NCI-H2171 (cell line): ENCODE data around the gene NFATC1.
"Not testable (repeated sequence)": the region's sequence is repeated elsewhere in the genome, so short reads cannot be mapped to it uniquely, and the experiment has no call there.

Source experiments
- DNase-seq: peaks from one replicate; lab custom pipeline; 2025; lab: John Stamatoyannopoulos, UW

The NFATC1 gene

DNA sequence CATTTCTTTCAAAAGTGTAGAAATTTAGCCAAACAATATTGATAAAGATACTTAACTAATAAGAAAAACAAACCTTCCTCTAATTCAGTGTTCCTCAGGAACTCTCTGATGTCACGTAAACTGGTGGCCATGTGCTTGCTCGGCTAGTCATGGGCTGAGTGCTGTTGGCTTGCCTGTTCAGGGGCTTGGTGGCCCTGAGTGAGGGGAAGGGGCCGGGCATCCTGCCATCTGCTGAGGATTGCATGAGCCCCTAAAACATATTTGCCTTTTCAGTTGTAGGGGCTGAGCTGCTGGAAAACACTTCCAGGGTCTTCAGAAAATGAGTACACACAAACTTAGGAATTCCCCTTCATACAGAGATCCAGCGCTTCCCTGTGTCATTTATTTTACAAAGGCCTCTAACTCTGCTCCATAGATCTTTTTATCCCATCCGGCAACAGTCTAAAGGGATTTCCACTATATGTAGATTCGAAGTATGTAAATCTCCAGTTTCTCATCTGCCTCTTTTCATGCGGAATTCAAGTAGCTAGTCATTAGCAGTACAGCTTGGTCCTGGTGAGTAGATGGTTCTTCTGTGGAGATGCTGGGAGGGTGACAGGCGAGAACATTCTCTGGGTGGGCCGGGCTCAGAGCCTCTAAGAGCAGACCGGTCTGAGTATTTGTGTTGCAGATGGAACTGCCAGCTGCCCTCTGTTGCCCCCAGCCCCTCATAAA, 20.1 kb upstream of the NFATC1 start:
- DNase-seq = no peak

GRCh38 chr18:79376661-79377060, 19.1 kb upstream of the NFATC1 start:
- not testable (repeated sequence) for DNase-seq

- DNase-seq = no peak
Observed at GRCh38 chr18:79377187-79377891, 18.4 kb upstream of the NFATC1 start.

DNA sequence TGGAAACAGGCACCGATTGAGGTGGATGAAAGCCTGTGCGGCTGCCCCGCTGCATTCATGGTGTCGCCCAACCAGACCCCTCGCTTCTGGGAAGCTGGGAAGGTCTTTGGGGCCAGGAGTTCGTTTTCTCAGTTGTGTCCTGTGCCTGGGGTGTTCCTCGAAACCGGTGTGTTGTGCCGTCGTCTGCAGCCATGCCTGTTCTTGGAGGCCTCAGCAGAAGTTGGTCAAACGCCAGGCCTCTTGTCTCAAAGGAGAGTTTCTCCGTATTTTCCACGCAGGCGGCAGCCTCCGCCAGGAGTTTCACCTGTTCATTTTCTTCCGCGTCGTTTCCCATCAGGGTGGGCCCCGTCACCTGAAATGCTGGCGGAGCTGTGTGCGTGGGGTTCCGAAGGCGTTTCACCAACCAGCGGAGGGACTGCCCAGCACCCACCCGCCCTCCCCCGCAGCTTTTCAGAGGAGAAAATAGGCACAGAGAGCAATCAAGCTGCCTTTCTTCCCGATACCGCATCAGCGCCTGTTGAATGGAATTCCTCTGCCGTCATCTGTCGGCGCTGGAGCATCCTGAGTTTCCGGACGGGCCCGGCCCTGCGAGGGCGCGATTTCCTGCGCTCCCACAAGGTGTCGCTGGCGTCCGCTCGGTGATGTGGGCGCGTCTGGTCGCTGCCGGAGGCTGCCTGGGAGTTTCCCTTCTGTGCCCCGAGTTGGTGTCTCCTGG, 17.0 kb upstream of the NFATC1 start:
- DNase-seq = no peak

DNA sequence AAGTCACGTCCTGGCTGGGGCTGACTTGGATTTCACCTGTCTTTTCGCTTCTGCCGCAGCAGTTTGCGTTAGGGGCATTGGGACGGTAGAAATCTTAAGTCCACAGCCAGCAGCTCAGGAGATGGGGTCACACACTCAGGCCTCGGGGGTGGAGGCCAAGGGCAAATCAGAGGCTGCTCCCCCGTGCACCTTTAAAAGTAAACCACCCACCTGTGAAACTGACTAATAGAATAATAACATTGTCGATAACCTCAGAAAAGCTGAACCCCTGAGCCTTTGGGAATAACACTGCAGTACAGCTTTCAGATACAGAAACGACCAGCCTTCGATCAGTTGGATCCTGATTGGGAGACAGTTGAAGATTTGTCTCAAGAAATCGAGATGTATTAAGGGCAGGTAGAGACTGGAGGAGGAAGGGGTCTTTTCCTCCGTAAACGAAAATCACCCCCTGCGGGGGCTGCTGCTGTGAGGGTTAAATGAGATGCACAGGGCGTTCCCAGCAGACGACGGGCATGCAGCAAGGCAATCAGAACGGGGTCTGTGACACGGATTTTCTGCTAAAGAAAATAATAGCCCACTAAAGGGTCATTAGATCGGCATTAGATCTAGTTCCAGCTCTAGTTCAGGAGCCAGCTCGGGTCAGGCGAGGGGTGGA, 16.4 kb upstream of the NFATC1 start:
- no peak for DNase-seq

DNA sequence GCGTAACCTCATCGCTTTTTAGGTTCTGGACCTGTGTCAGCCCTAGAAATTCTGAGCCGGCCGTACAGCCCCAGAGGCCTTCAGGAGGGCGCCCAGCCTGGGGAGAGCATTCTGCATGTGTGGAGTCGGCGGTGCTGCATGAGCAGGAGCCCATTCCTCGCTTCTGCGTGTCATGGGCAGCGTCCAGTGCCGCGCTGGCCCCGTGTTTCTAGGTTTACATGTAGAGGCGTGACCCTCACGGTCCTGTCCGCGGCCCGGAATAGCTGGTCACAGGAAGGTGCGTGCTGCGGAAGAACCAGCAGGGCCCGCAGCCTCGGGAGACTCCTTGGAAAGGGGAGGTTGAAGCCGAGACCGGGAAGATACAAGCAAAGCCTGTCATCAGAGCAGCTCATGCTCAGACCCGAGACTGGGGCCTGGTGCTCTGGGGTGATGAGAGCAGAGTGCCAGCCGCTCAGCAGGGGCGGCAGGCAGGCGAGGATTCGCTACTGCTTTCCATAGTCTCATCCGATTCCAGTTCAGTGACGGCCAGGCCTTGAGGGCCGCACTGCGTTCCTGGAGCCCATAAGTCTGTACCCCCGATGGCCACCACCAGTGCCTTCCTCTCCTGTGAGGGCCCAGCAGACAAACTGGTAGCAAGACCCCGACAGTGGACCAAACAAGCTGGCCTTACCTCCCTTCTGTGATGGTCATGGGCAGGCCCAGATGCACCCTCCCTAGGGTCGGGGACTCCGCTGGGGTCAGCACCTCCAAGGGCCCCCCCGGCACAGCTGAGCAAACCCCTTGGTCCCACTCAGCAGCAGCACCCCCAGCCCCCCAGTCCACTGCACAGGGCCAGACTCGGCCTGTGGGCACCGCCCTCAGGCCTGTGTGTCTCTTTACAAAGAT, 15.6 kb upstream of the NFATC1 start:
- DNase-seq = no peak

DNA sequence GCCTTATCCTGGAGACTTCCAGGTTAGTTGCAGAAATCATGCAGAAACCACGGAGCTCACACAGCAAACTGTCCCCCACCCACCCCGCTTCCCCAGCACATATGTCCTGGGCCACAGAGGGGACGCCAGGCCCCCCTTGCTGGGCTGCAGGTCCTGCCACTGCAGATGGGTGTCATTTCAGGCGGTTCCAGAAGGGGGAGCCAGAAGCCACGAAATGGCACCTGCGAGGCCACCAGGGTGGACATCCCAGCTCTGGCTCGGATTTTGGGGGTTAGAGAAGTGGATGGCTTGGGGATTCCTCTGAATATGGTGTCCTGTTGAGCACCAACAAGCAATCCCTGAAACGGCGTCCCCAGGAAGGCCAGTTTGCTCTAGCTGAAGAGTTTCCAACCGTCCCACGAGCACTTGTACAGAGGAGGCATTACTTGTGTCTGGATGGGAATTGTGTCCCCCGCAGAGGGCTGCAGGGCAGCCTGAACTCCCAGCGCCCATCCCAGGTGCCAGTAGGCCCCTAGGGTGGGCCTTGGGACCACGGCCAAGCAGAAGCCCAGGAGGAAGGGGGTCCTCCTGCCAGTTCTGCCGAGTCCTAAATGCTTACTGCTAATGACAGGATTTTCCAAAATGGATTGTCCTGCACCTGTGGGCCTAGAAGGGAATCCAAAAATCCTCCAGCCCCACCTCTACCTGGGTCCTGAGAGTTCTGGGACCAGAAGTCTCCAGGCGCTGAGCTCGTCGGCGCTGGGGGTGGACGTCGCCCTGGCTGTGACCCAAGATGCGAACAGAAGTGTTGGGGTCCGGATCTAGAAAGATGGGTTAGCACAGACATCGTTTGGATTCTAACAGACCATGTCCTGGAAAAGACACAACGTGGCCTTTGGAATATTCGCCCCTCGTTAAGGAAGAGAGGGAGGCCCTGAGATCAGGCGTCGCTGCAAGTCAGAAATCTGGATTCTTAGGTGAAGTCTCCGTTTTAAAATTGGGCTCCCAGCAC, 14.6 kb upstream of the NFATC1 start:
- no peak for DNase-seq

DNA sequence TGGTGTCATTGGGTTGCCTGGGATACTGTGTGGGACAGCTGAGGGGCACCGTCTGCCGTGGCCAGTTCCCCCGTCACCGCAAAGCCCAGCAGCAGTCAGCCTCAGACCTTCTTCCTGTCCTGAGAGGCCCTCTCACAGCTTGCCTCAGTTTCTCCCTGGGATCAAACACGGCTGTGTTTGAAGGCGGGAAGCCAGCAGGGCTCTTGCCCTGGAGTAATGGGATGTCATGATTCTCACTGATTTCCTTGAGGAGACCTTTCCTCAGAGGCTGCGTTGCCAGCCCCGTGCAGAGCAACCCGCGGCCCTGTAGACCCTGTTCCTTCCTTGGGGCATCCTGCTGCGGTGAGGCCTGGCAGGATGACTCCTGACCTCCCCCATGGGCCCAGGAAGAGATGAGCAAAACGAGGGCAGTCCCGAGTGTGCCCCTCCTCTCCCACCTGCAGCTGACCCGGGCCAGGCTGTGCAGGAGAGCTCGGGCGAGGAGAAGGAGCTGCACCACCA, 13.9 kb upstream of the NFATC1 start:
- no peak for DNase-seq

- no peak for DNase-seq
Observed at GRCh38 chr18:79382681-79383387, 12.9 kb upstream of the NFATC1 start.

DNA sequence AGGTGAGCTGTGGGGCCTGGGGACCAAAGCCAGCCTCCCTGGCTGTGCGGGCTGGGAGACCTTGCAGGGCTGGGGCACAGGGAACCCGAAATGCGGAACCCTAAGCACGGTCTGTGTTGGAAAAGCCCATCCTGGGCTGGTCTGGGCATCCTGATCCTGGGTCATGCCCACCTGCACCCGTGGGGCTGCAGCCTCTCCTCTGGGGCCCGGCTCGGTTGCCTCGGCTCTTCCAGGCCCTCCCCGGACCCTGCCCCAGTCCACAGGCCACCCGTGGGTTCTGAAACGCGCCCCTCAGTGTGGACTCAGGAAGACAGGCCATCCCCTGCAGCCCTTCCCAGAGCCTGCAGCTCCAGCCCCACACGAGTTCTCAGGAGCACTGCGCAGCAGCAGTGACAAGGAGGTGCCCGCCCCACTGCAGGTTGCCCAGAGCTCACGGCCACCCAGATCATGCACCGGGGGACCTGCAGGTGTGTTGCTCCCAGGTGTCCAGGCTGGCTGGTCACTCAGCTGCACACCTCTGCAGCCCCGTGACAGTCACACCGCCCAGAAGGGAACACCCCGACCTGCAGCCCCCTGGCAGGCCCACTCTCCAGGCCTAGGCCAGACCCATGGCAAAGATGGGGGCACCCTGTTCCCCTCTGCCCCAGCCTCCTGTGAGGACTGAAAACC, 12.2 kb upstream of the NFATC1 start:
- no peak for DNase-seq

- DNase-seq = no peak
Observed at GRCh38 chr18:79384151-79384807, 11.5 kb upstream of the NFATC1 start.

DNA sequence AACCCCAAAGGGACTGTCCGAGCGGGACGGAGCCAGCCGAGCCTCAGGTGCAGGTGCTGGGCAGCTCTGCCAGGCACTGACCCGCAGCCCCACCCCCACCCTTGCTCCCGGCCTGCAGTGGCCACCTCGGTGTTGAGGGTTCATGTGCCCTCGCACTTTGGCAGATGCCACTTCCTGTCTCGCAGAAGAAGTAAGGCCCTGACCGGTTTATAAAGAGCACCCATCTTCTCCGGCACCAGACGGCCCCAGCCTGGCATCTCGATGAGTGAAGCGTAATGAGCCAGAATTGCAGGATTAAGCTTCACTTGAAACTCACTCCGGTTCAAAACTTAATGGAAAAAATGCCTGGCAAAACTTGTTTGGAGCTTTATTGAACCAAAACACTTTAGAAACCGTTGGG, 10.9 kb upstream of the NFATC1 start:
- DNase-seq = no peak

DNA sequence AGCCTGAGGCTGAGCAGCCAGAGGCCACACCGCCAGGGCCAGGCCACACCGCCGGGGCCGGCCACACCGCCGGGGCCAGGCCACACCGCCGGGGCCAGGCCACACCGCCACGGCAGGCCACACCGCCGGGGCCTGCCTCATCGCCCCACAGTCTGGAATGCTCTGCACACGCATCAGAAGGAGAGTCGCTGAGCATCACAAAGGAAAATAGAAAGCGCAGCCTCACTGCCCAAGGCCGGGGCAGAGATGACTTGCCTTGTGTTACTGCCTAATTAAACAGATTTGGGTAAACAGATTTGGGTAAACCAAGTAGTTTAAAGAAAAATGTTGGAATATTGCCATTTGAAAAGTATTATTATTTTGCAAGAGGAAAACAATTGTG, 10.4 kb upstream of the NFATC1 start:
- no peak for DNase-seq

GRCh38 chr18:79385708-79386341, 9.9 kb upstream of the NFATC1 start:
- DNase-seq = peak; percentile 19

GRCh38 chr18:79386547-79386946, 9.2 kb upstream of the NFATC1 start:
- no peak for DNase-seq

- no peak for DNase-seq
Observed at GRCh38 chr18:79387214-79387613, 8.5 kb upstream of the NFATC1 start.

DNA sequence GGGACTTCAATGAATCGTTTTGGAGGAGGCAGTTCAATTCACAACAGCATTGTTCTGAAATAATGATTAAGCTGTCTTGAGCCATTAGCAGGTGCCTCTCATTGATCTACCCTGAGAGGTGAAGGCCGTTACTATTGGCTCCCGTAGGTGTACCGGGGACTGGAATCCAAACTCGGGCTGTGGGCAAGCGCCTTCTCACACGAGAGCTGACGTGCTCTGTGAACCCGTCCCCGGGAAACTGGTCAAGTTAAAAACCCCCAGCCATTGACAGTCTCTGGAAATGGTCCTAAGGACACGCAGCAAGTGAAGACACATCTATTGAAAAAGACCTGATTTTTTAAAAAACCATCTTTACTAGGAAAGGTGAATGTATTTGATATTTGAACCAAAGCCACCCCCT, 8.1 kb upstream of the NFATC1 start:
- no peak for DNase-seq

- DNase-seq = no peak
Observed at GRCh38 chr18:79388043-79388442, 7.7 kb upstream of the NFATC1 start.
